CD4-positive, alpha-beta memory T cell (primary cell): ENCODE measurements around the gene SH2D2A. TPM values are rescaled to one million over a fixed set of nuclear protein-coding genes. Genes with fewer than 3 reads are reported as not detected.
A peak's percentile ranks its signal among the peaks of the same experiment; 100 is the strongest.

Source experiments
- CTCF ChIA-PET: fragments of 350-600 bp; sonication (Branson Sonifier 250); formaldehyde crosslinking; loops from one replicate; lab custom pipeline; 2021; ENCODE audit warnings: inconsistent platforms; ENCODE audit not compliant: partially characterized antibody; lab: Charles Lee
- POLR2A ChIA-PET: fragments of 350-600 bp; sonication (Branson Sonifier 250); formaldehyde crosslinking; loops from one replicate; lab custom pipeline; 2021; ENCODE audit not compliant: partially characterized antibody; lab: Charles Lee
- DNase-seq, 5 donors: peaks; one replicate each; pipeline versions ENCODE4 v3.0.0 to v3.0.0-alpha.2; 2020 to 2022; ENCODE audit warnings: mixed read lengths in 1 of 5
- H3K27ac ChIP-seq: one replicate; pipeline ENCODE4 v1.7.0; 2013; ENCODE audit warnings: low read depth, low read length
- H3K27me3 ChIP-seq: 2 replicates; pipeline ENCODE4 v1.7.0; 2013; ENCODE audit warnings: mild to moderate bottlenecking, low read length, moderate library complexity; ENCODE audit not compliant: insufficient read depth
- H3K36me3 ChIP-seq: 2 replicates; pipeline ENCODE4 v1.7.0; 2013; ENCODE audit warnings: mild to moderate bottlenecking, low read length, moderate library complexity; ENCODE audit not compliant: insufficient read depth
- H3K4me1 ChIP-seq: 2 replicates; pipeline ENCODE4 v1.7.0; 2013; ENCODE audit warnings: mild to moderate bottlenecking, low read length, moderate library complexity; ENCODE audit not compliant: insufficient read depth
- H3K4me3 ChIP-seq, 2 donors: one replicate each; pipeline ENCODE4 v1.7.0; 2013; ENCODE audit warnings: low read length in 2 of 2, mild to moderate bottlenecking in 1 of 2
- H3K9me3 ChIP-seq, 2 donors: one replicate each; pipeline ENCODE4 v1.7.0; 2013; ENCODE audit warnings: low read length in 2 of 2, control low read depth in 1 of 2; ENCODE audit not compliant: control insufficient read depth in 1 of 2
- H3K27ac Mint-ChIP-seq, 7 donors: one replicate each; pipeline ENCODE4 v1.8.0; 2020 to 2021; ENCODE audit warnings: mixed read lengths in 7 of 7, mild to moderate bottlenecking in 6 of 7, inconsistent platforms in 3 of 7, moderate library complexity in 3 of 7
- H3K27me3 Mint-ChIP-seq, 2 donors: one replicate each; pipeline ENCODE4 v1.8.0; 2020 to 2021; ENCODE audit warnings: mixed read lengths in 2 of 2
- H3K36me3 Mint-ChIP-seq, 2 donors: one replicate each; pipeline ENCODE4 v1.8.0; 2020 to 2021; ENCODE audit warnings: mixed read lengths in 2 of 2, inconsistent platforms in 1 of 2, mild to moderate bottlenecking in 1 of 2
- H3K4me1 Mint-ChIP-seq, 4 donors: one replicate each; pipeline ENCODE4 v1.8.0; 2020 to 2021; ENCODE audit warnings: mixed read lengths in 4 of 4, mild to moderate bottlenecking in 1 of 4
- H3K4me3 Mint-ChIP-seq, 8 donors: one replicate each; pipeline ENCODE4 v1.8.0; 2020 to 2021; ENCODE audit warnings: mixed read lengths in 8 of 8, mild to moderate bottlenecking in 7 of 8, moderate library complexity in 6 of 8, inconsistent platforms in 3 of 8
- H3K9me3 Mint-ChIP-seq, 8 donors: one replicate each; pipeline ENCODE4 v1.8.0; 2020 to 2021; ENCODE audit warnings: mixed read lengths in 8 of 8, mild to moderate bottlenecking in 5 of 8, inconsistent platforms in 3 of 8, moderate library complexity in 1 of 8
- intact Hi-C: fragments of 100-400 bp; cut with micrococcal nuclease; formaldehyde crosslinking; loops from one replicate; pipeline ENCODE4 v1.15.1; 2023
- polyA plus RNA-seq, 2 donors: library from polyadenylated mRNA; unstranded; fragments of 300-500 nt; fragmentation: Illumina TruSeq; gene quantifications; one replicate each; pipeline ENCODE4 v1.2.3, GENCODE V29; 2021
- total RNA-seq, 2 experiments: library from RNA; stranded (reverse); gene quantifications; one replicate each; pipeline ENCODE4 v1.2.3, GENCODE V29; 2021

The SH2D2A gene
- total and polyA plus RNA-seq, 4 experiments from 2014 or later = 29.1 to 63.6 (median 54.5) TPM

DNA sequence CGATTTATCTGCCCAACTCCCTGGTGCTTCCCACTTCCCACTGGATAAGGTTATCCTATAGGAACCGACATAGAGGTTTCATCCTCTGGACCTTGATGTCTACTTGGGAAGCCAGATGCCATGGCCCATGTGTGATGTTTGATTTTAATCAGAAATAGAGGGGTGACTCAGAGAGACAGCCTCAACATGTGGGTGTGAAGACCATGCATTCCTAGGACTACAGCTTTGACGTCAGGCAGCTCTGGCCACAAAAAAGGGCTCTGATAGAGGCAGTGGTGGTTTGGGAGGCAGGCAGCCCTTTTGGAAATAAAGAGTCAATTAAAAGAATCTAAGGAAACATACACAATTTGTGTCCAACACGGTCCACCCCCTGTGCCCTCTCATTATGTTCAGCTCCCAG lies 5.2 kb upstream of the SH2D2A start:
- Mint-ChIP-seq H3K4me3 (no peak overlapping the region), H3K9me3 (peaks cover 0 to 4% (median 0%) of the 10 kb centered on the region in 8 donors), H3K27ac (peak overlapping the region in 2 of 7 donors; percentile 13 to 49), H3K27me3 (peaks cover 0 to 3% of the 10 kb centered on the region in 2 donors), H3K4me1 (peaks cover 7 to 20% (median 12%) of the 10 kb centered on the region in 4 donors), H3K36me3 (peaks cover 0 to 3% of the 10 kb centered on the region in 2 donors)
- Histone ChIP-seq H3K4me3 (no peak overlapping the region), H3K27ac (no peak overlapping the region), H3K4me1 (peaks cover 13% of the 10 kb centered on the region), H3K36me3 (no peaks in the 10 kb centered on the region), H3K27me3 (no peaks in the 10 kb centered on the region), H3K9me3 (no peaks in the 10 kb centered on the region)
- no peak for DNase-seq
- intact Hi-C loops = no loop called here
- ChIA-PET CTCF (interaction anchor here (0.7 to 6.9 kb wide), 8 partner anchors 9 to 96 kb away, joined by 3 to 43 read pairs (median 5); partner anchors contain the start of genes INSRR and NTRK1), POLR2A (no interaction called here)

DNA sequence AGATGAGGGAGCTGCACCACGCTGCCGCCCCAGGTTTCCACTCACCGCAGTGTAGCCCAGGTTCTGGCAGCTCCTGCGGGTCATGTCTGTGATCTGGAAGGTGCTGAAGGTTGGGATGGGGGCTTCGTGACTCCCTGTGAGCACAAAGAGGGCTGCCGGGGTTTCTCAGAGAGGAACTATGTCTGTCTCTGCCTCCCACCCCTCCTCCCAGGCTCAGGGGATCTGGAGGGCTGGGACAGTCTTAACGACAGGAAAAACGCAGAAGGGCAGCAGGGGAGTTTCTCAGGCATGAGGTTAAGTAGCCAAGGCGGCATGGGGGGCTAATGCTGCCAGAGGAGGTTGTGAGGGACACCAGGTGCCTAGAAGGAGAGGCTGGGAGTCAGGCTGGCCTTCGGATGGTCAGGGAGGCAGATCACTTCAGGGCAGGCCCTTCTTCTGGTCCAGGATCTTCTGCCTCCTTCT lies 656 bp downstream of the SH2D2A start:
- CTCF ChIA-PET = interaction anchor here (1.0 to 5.2 kb wide), 7 partner anchors 8 to 110 kb away, joined by 3 to 56 read pairs (median 4); partner anchors contain the start of genes CRABP2, INSRR and NTRK1
- Mint-ChIP-seq H3K27me3 (peaks cover 0 to 5% of the 10 kb centered on the region in 2 donors), H3K27ac (peak overlapping the region; percentile 99 to 100 (median 100)), H3K4me1 (peaks cover 43 to 72% (median 61%) of the 10 kb centered on the region in 4 donors), H3K36me3 (peaks cover 19 to 46% of the 10 kb centered on the region in 2 donors), H3K4me3 (peak overlapping the region; percentile 92 to 95 (median 94)), H3K9me3 (peaks cover 0 to 6% (median 0%) of the 10 kb centered on the region in 8 donors)
- POLR2A ChIA-PET = interaction anchor here (0.7 to 2.9 kb wide), 12 partner anchors 10 to 315 kb away, joined by 3 to 23 read pairs (median 8); partner anchors contain the start of genes HDGF, INSRR, ISG20L2 and MEF2D
- no peaks in the 10 kb centered on the region for H3K27me3 ChIP-seq
- no peaks in the 10 kb centered on the region for H3K9me3 ChIP-seq
- peak overlapping the region; percentile 100 for H3K27ac ChIP-seq
- H3K4me1 ChIP-seq = peaks cover 67% of the 10 kb centered on the region
- peak in 1 of 5 donors; percentile 51 for DNase-seq
- H3K4me3 ChIP-seq = peak overlapping the region; percentile 73 to 97
- H3K36me3 ChIP-seq = peaks cover 21% of the 10 kb centered on the region
- intact Hi-C loops = loop anchor here (1.0 to 5.0 kb wide), 6 partner anchors 19 to 88 kb away; partner anchors contain the start of genes ISG20L2, METTL25B, MRPL24 and NTRK1

- H3K9me3 Mint-ChIP-seq = peaks cover 0 to 6% (median 0%) of the 10 kb centered on the region in 8 donors
- H3K4me1 ChIP-seq = peaks cover 70% of the 10 kb centered on the region
- H3K27me3 ChIP-seq = no peaks in the 10 kb centered on the region
- intact Hi-C loops = loop anchor here (5.0 kb wide), 1 partner anchor 73 kb away; the partner anchor contains the start of gene MRPL24
- CTCF ChIA-PET = interaction anchor here (1.0 to 5.2 kb wide), 4 partner anchors 15 to 45 kb away, joined by 3 to 56 read pairs (median 32); partner anchors contain the start of genes INSRR and NTRK1
- peak overlapping the region; percentile 73 to 97 for H3K4me3 ChIP-seq
- DNase-seq = no peak
- POLR2A ChIA-PET = interaction anchor here (0.6 to 3.8 kb wide), 8 partner anchors 10 to 87 kb away, joined by 3 to 23 read pairs (median 15); partner anchors contain the start of genes HDGF, INSRR, ISG20L2 and METTL25B
- H3K9me3 ChIP-seq = no peaks in the 10 kb centered on the region
- peaks cover 22 to 49% of the 10 kb centered on the region in 2 donors for H3K36me3 Mint-ChIP-seq
- peak overlapping the region; percentile 92 to 95 (median 94) for H3K4me3 Mint-ChIP-seq
- H3K27ac ChIP-seq = peak overlapping the region; percentile 100
- H3K36me3 ChIP-seq = peaks cover 21% of the 10 kb centered on the region
- H3K4me1 Mint-ChIP-seq = peaks cover 44 to 74% (median 63%) of the 10 kb centered on the region in 4 donors
- H3K27ac Mint-ChIP-seq = peak overlapping the region; percentile 99 to 100 (median 100)
- H3K27me3 Mint-ChIP-seq = peaks cover 0 to 5% of the 10 kb centered on the region in 2 donors
These were observed 1.3 kb downstream of the SH2D2A start for GRCh38 chr1:156815307-156815826.

DNA sequence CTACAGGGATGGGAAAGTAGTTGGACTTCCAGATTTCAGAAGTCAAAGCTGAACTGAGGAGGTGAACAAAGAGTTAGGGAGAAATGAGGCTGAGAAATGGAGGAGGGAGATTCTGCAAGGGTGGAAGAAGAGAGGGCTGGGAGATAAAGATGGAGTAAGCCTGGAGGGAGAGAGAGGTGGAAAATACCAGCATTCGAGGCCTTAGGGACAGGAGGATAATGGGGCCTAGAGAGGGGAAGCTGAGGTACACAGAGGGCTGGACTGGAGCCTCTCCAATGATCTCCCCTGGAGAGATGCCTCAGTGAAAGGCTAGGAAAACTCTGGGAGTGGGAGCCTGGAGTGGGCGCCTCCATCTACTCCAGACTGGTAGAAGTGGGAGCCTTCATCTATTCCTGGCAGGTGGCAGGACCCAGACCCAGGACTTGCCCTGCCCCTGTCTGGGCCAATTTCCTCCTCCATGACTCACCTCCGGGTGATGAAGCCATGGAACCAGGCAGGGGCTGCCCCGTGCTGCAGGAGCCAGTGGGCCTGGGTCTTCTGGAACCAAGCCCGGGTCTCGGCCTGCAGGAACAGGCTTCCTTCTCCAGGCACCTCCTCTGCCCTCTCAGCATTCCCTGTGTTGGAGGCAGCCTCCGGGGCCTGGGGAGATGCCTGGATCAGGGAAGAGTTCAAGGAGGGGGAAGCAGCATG lies 1.9 kb downstream of the SH2D2A start:
- Mint-ChIP-seq H3K9me3 (peaks cover 0 to 6% (median 0%) of the 10 kb centered on the region in 8 donors), H3K36me3 (peaks cover 22 to 54% of the 10 kb centered on the region in 2 donors), H3K27ac (peak overlapping the region; percentile 99 to 100 (median 100)), H3K4me3 (peak overlapping the region; percentile 92 to 95 (median 94)), H3K4me1 (peaks cover 44 to 74% (median 63%) of the 10 kb centered on the region in 4 donors), H3K27me3 (peaks cover 0 to 5% of the 10 kb centered on the region in 2 donors)
- Histone ChIP-seq H3K4me1 (peaks cover 73% of the 10 kb centered on the region), H3K4me3 (peak overlapping the region; percentile 73 to 97), H3K27me3 (no peaks in the 10 kb centered on the region), H3K9me3 (no peaks in the 10 kb centered on the region), H3K27ac (peak overlapping the region; percentile 100), H3K36me3 (peaks cover 21% of the 10 kb centered on the region)
- peak in 1 of 5 donors; percentile 85 for DNase-seq
- ChIA-PET CTCF (interaction anchor here (0.7 to 5.2 kb wide), 18 partner anchors 8 to 155 kb away, joined by 3 to 56 read pairs (median 6); partner anchors contain the start of genes INSRR, NTRK1 and PRCC), POLR2A (interaction anchor here (0.8 to 3.8 kb wide), 10 partner anchors 9 to 86 kb away, joined by 3 to 23 read pairs (median 6); partner anchors contain the start of genes ISG20L2, METTL25B, MRPL24 and NTRK1)
- intact Hi-C loops = loop anchor here (5.0 kb wide), 1 partner anchor 72 kb away; the partner anchor contains the start of gene MRPL24

- peak; percentile 79 to 91 (median 83) for DNase-seq
- H3K27me3 ChIP-seq = no peaks in the 10 kb centered on the region
- peak overlapping the region; percentile 100 for H3K27ac ChIP-seq
- H3K4me1 Mint-ChIP-seq = peaks cover 47 to 78% (median 63%) of the 10 kb centered on the region in 4 donors
- H3K4me3 Mint-ChIP-seq = peak overlapping the region; percentile 92 to 95 (median 94)
- peaks cover 21% of the 10 kb centered on the region for H3K36me3 ChIP-seq
- ChIA-PET CTCF (interaction anchor here (0.7 to 5.2 kb wide), 19 partner anchors 9 to 156 kb away, joined by 3 to 56 read pairs (median 5); partner anchors contain the start of genes INSRR, NTRK1 and PRCC), POLR2A (interaction anchor here (0.8 to 3.8 kb wide), 13 partner anchors 8 to 86 kb away, joined by 3 to 16 read pairs (median 5); partner anchors contain the start of genes ISG20L2, METTL25B, MRPL24 and NTRK1)
- H3K36me3 Mint-ChIP-seq = peaks cover 25 to 58% of the 10 kb centered on the region in 2 donors
- peaks cover 0 to 5% of the 10 kb centered on the region in 2 donors for H3K27me3 Mint-ChIP-seq
- H3K9me3 ChIP-seq = no peaks in the 10 kb centered on the region
- H3K4me1 ChIP-seq = peaks cover 80% of the 10 kb centered on the region
- intact Hi-C loops = no loop called here
- peak overlapping the region; percentile 99 to 100 (median 100) for H3K27ac Mint-ChIP-seq
- H3K9me3 Mint-ChIP-seq = peaks cover 0 to 6% (median 0%) of the 10 kb centered on the region in 8 donors
- peak overlapping the region; percentile 73 to 97 for H3K4me3 ChIP-seq
These were observed 2.7 kb downstream of the SH2D2A start for GRCh38 chr1:156813750-156814570.

DNA sequence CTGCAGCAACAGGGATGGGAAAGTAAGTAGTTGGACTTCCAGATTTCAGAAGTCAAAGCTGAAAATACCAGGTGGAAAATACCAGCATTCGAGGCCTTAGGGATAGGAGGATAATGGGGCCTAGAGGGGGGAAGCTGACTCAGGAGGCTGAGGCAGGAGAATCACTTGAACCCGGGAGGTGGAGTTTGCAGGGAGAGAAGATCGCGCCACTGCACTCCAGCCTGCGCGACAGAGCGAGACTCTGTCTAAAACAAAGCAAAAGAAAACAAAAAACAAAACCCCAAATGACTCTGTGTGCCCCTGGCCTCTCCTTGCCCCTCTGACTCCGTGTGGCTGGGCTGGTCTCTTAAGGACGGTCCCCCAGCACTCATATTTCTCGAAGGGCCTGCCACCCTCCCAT lies 3.4 kb downstream of the SH2D2A start:
- Mint-ChIP-seq H3K27ac (peak overlapping the region; percentile 74 to 100 (median 100)), H3K4me3 (peak overlapping the region; percentile 92 to 95 (median 94)), H3K27me3 (peaks cover 0 to 5% of the 10 kb centered on the region in 2 donors), H3K36me3 (peaks cover 30 to 62% of the 10 kb centered on the region in 2 donors), H3K4me1 (peaks cover 51 to 81% (median 63%) of the 10 kb centered on the region in 4 donors), H3K9me3 (peaks cover 0 to 6% (median 0%) of the 10 kb centered on the region in 8 donors)
- ChIA-PET CTCF (interaction anchor here (1.0 to 5.2 kb wide), 14 partner anchors 10 to 87 kb away, joined by 3 to 56 read pairs (median 6); partner anchors contain the start of genes INSRR, NTRK1 and PRCC), POLR2A (interaction anchor here (0.9 to 3.8 kb wide), 10 partner anchors 8 to 73 kb away, joined by 3 to 16 read pairs (median 5); partner anchors contain the start of genes MRPL24 and NTRK1)
- intact Hi-C loops = no loop called here
- Histone ChIP-seq H3K9me3 (no peaks in the 10 kb centered on the region), H3K27me3 (no peaks in the 10 kb centered on the region), H3K4me3 (peak overlapping the region; percentile 43 to 73), H3K36me3 (peaks cover 21% of the 10 kb centered on the region), H3K4me1 (peaks cover 86% of the 10 kb centered on the region), H3K27ac (peak overlapping the region; percentile 100)
- DNase-seq = no peak
